ENCODE results near the gene PTCRA. TPM values are rescaled to one million over a fixed set of nuclear protein-coding genes. Genes with fewer than 3 reads are reported as not detected.
"Not testable (repeated sequence)": the region's sequence is repeated elsewhere in the genome, so short reads cannot be mapped to it uniquely, and the experiment has no call there.

Gene PTCRA
- total and polyA plus RNA-seq, 4 donors, result 0.37 to 5.5 (median 4.0) TPM

- H3K9ac ChIP-seq (ENCODE audit: insufficient read depth in 1 of 2, low read length in 2 of 2), result no peak overlapping the region
- no peak overlapping the region for H3K27ac ChIP-seq (ENCODE audit: low read depth in 1 of 2, low read length in 1 of 2)
- DNase-seq (no peak), ATAC-seq (ENCODE audit: insufficient read depth, low FRiP score) (no peak)
- no peaks in the 10 kb centered on the region for H3K4me1 ChIP-seq (ENCODE audit: control insufficient read depth in 5 of 5, insufficient read depth in 5 of 5, low read length in 5 of 5)
- WGBS, 2 donors, result 78 to 91% methylated on average over 4 of the region's 4 CpGs
- no peaks in the 10 kb centered on the region for H3K27me3 ChIP-seq (ENCODE audit: control insufficient read depth in 3 of 3, insufficient read depth in 3 of 3, low read length in 2 of 3)
- TF ChIP-seq CTCF (IDR thresholded peaks at IDR 0.05; ENCODE audit: control extremely low read depth, extremely low read depth), result no peak
- peaks cover 7 to 48% (median 22%) of the 10 kb centered on the region in 4 donors for H3K36me3 ChIP-seq (ENCODE audit: control insufficient read depth in 4 of 4, insufficient read depth in 4 of 4, low read length in 4 of 4)
- H3K9me3 ChIP-seq (ENCODE audit: control insufficient read depth in 4 of 4, insufficient read depth in 3 of 4, low read length in 3 of 4), result no peaks in the 10 kb centered on the region
- no peak overlapping the region for H3K4me3 ChIP-seq
Measured at GRCh38 chr6:42939810-42940167, 23.9 kb downstream of the PTCRA start.

GRCh38 chr6:42940493-42941045 is 24.7 kb downstream of the PTCRA start:
- ATAC-seq (ENCODE audit: insufficient read depth, low FRiP score) (no peak), DNase-seq (no peak)
- Histone ChIP-seq H3K9ac (ENCODE audit: insufficient read depth in 1 of 2, low read length in 2 of 2) (no peak overlapping the region), H3K4me1 (ENCODE audit: control insufficient read depth in 5 of 5, insufficient read depth in 5 of 5, low read length in 5 of 5) (no peaks in the 10 kb centered on the region), H3K27ac (ENCODE audit: low read depth in 1 of 2, low read length in 1 of 2) (no peak overlapping the region), H3K4me3 (no peak overlapping the region), H3K9me3 (ENCODE audit: control insufficient read depth in 4 of 4, insufficient read depth in 3 of 4, low read length in 3 of 4) (no peaks in the 10 kb centered on the region), H3K27me3 (ENCODE audit: control insufficient read depth in 3 of 3, insufficient read depth in 3 of 3, low read length in 2 of 3) (no peaks in the 10 kb centered on the region), H3K36me3 (ENCODE audit: control insufficient read depth in 4 of 4, insufficient read depth in 4 of 4, low read length in 4 of 4) (peaks cover 7 to 44% (median 21%) of the 10 kb centered on the region in 4 donors)
- TF ChIP-seq CTCF (IDR thresholded peaks at IDR 0.05; ENCODE audit: control extremely low read depth, extremely low read depth), result no peak
- 86 to 99% methylated on average over 6 of the region's 6 CpGs for WGBS, 2 donors

DNA sequence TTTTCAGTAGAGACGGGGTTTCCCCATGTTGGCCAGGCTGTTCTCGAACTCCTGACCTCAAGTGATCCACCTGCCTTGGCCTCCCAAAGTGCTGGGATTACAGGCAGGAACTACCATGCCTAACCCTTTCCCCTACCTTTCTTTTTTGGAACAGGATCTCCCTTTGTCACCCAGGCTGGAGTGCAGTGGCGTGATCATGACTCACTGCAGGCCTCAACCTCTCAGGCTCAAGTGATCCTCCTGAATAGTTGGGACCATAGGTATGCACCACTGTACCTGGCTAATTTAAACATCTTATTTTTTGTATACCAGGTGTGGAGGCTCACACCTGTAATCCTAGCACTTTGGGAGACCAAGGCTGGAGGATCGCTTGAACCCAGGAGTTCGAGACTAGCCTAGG is 25.5 kb downstream of the PTCRA start:
- not testable (repeated sequence) for H3K9ac ChIP-seq (ENCODE audit: insufficient read depth in 1 of 2, low read length in 2 of 2); DNase-seq; H3K4me3 ChIP-seq; H3K9me3 ChIP-seq (ENCODE audit: control insufficient read depth in 4 of 4, insufficient read depth in 3 of 4, low read length in 3 of 4); H3K4me1 ChIP-seq (ENCODE audit: control insufficient read depth in 5 of 5, insufficient read depth in 5 of 5, low read length in 5 of 5); H3K27ac ChIP-seq (ENCODE audit: low read depth in 1 of 2, low read length in 1 of 2); H3K27me3 ChIP-seq (ENCODE audit: control insufficient read depth in 3 of 3, insufficient read depth in 3 of 3, low read length in 2 of 3)
- peak; percentile 16 for ATAC-seq (ENCODE audit: insufficient read depth, low FRiP score)
- WGBS, 2 donors, result 95 to 96% methylated on average over 5 of the region's 5 CpGs
- peaks cover 3 to 38% (median 20%) of the 10 kb centered on the region in 4 donors for H3K36me3 ChIP-seq (ENCODE audit: control insufficient read depth in 4 of 4, insufficient read depth in 4 of 4, low read length in 4 of 4)

GRCh38 chr6:42942444-42942843 is 26.6 kb downstream of the PTCRA start:
- no peak overlapping the region for H3K27ac ChIP-seq (ENCODE audit: low read depth in 1 of 2, low read length in 1 of 2)
- H3K4me3 ChIP-seq, result no peak overlapping the region
- DNase-seq (no peak), ATAC-seq (ENCODE audit: insufficient read depth, low FRiP score) (no peak)
- no peaks in the 10 kb centered on the region for H3K9me3 ChIP-seq (ENCODE audit: control insufficient read depth in 4 of 4, insufficient read depth in 3 of 4, low read length in 3 of 4)
- H3K4me1 ChIP-seq (ENCODE audit: control insufficient read depth in 5 of 5, insufficient read depth in 5 of 5, low read length in 5 of 5), result no peaks in the 10 kb centered on the region
- no peaks in the 10 kb centered on the region for H3K27me3 ChIP-seq (ENCODE audit: control insufficient read depth in 3 of 3, insufficient read depth in 3 of 3, low read length in 2 of 3)
- WGBS, 2 donors, result 84 to 85% methylated on average over 7 of the region's 7 CpGs
- H3K9ac ChIP-seq (ENCODE audit: insufficient read depth in 1 of 2, low read length in 2 of 2), result no peak overlapping the region
- TF ChIP-seq CTCF (IDR thresholded peaks at IDR 0.05; ENCODE audit: control extremely low read depth, extremely low read depth), result no peak
- H3K36me3 ChIP-seq (ENCODE audit: control insufficient read depth in 4 of 4, insufficient read depth in 4 of 4, low read length in 4 of 4), result peaks cover 3 to 35% (median 15%) of the 10 kb centered on the region in 4 donors
